C4-2B (cell line): ENCODE measurements around the gene PHKB.

Experiments used
- H3K27ac ChIP-seq: fragments of 450-650 bp; 2 replicates; pipeline ENCODE4 v1.5.1; 2017
- CTCF ChIP-seq: fragments of 450-650 bp; conservative IDR thresholded peaks from 2 replicates; pipeline ENCODE4 v1.5.1; 2017; ENCODE audit warnings: mild to moderate bottlenecking
- ZFX ChIP-seq: fragments of 450-650 bp; IDR thresholded peaks from 2 replicates; pipeline ENCODE4 v1.6.1; 2017

Gene PHKB

GRCh38 chr16:47734987-47735594 lies 274.0 kb downstream of the PHKB start:
- TF ChIP-seq CTCF (no peak), ZFX (no peak)
- H3K27ac ChIP-seq = peak overlapping the region; percentile 15; the same call in 1 of the 2 replicates

- TF ChIP-seq ZFX (no peak), CTCF (no peak)
- H3K27ac ChIP-seq = no peak overlapping the region
Observed at GRCh38 chr16:47750371-47750770, 289.2 kb downstream of the PHKB start.
